Panc1 (cell line): ENCODE data around the gene RRP8. TPM values are rescaled to one million over a fixed set of nuclear protein-coding genes. Genes with fewer than 3 reads are reported as not detected.

Experiments
- ATAC-seq: fragments of 200-7000 bp; cut with Tn5 transposase; 2 replicates; pipeline ENCODE4 v1.9.1; 2020; ENCODE audit warnings: mild to moderate bottlenecking, moderate library complexity
- BruUV-seq: library from RNA; stranded (reverse); fragments of 400-500 nt; replicated peaks from 2 replicates; lab custom pipeline; 2021; lab: Mats Ljungman, UMichigan
- CTCF ChIA-PET: fragments of 300-600 bp; sonication (Branson Sonifier 250); formaldehyde crosslinking; loops from one replicate; lab custom pipeline; 2022; ENCODE audit warnings: antibody characterized with exemption; lab: Charles Lee
- POLR2A ChIA-PET: fragments of 300-600 bp; sonication (Branson Sonifier 250); formaldehyde crosslinking; loops from one replicate; lab custom pipeline; 2022; ENCODE audit warnings: antibody characterized with exemption; lab: Charles Lee
- DNase-seq: peaks from one replicate; pipeline ENCODE4 v3.0.0-alpha.2; 2010; ENCODE audit warnings: low read depth, low spot score
- H3K27ac ChIP-seq: 2 replicates; pipeline ENCODE4 v1.5.1; 2011; ENCODE audit warnings: mild to moderate bottlenecking, low read length, inconsistent platforms
- H3K27me3 ChIP-seq: fragments of 200-500 bp; sonication (Bioruptor generic); 2 replicates; pipeline ENCODE4 v1.6.0; 2014; ENCODE audit warnings: low read length, inconsistent platforms; ENCODE audit not compliant: control insufficient read depth, insufficient read depth
- H3K36me3 ChIP-seq: fragments of 200-500 bp; sonication (Bioruptor generic); 2 replicates; pipeline ENCODE4 v1.5.1; 2014; ENCODE audit warnings: inconsistent platforms, mild to moderate bottlenecking, low read length, moderate library complexity; ENCODE audit not compliant: control insufficient read depth, insufficient read depth
- H3K4me1 ChIP-seq: 2 replicates; pipeline ENCODE4 v1.5.1; 2011; ENCODE audit warnings: inconsistent platforms, mild to moderate bottlenecking, low read length, moderate library complexity; ENCODE audit not compliant: control insufficient read depth, insufficient read depth
- H3K4me3 ChIP-seq, 2 experiments: 2 replicates each; pipeline ENCODE4 v1.5.1; 2011 to 2012; ENCODE audit warnings: low read depth in 2 of 2, low read length in 2 of 2, mild to moderate bottlenecking in 2 of 2, inconsistent platforms in 1 of 2, moderate library complexity in 1 of 2
- H3K9me3 ChIP-seq: fragments of 200-500 bp; sonication (Bioruptor generic); 2 replicates; pipeline ENCODE4 v1.5.1; 2014; ENCODE audit warnings: low read depth, mild to moderate bottlenecking, inconsistent platforms, low read length, moderate library complexity; ENCODE audit not compliant: control insufficient read depth, insufficient read depth
- POLR2AphosphoS5 ChIP-seq: IDR thresholded peaks from 2 replicates; pipeline ENCODE4 v1.6.1; 2012; ENCODE audit warnings: mild to moderate bottlenecking, low read depth, low read length, moderate library complexity
- SIN3A ChIP-seq: IDR thresholded peaks from 2 replicates; pipeline ENCODE4 v1.6.1; 2012; ENCODE audit warnings: low read depth, mild to moderate bottlenecking, low read length, moderate library complexity, borderline replicate concordance; ENCODE audit not compliant: insufficient read depth
- TCF7L2 ChIP-seq: IDR thresholded peaks from 2 replicates; pipeline ENCODE4 v1.6.1; 2011; ENCODE audit warnings: mild to moderate bottlenecking, low read depth, low read length, inconsistent platforms
- in situ Hi-C: cut with HindIII; loops from 2 replicates; pipeline ENCODE4 v1.10.0; 2016; ENCODE audit warnings: low sequenced_read_pairs, low pct_unique_long_range_greater_than_20kb
- intact Hi-C: fragments of 100-400 bp; cut with micrococcal nuclease; formaldehyde crosslinking; loops from one replicate; pipeline ENCODE4 v1.10.0; 2022; ENCODE audit not compliant: unreplicated experiment
- total RNA-seq: library from RNA; stranded (reverse); gene quantifications from one replicate; pipeline ENCODE4 v1.2.1, GENCODE V29; 2021; ENCODE audit not compliant: unreplicated experiment
- TF ChIP-seq, protein P1 (sequence below), 2 experiments: IDR thresholded peaks; 2 replicates each; pipeline ENCODE4 v1.6.1; 2011 to 2012; ENCODE audit warnings: low read depth in 2 of 2, control low read depth in 1 of 2, low read length in 1 of 2, mild to moderate bottlenecking in 1 of 2, moderate library complexity in 1 of 2; ENCODE audit not compliant: insufficient read depth in 1 of 2
- TF ChIP-seq, protein P2 (sequence below): fragments of 450-650 bp; IDR thresholded peaks from 2 replicates; pipeline ENCODE4 v1.5.1; 2017; ENCODE audit warnings: mild to moderate bottlenecking

RRP8 gene
- total RNA-seq, 1 experiment from 2014 or later: 23.1 TPM

DNA sequence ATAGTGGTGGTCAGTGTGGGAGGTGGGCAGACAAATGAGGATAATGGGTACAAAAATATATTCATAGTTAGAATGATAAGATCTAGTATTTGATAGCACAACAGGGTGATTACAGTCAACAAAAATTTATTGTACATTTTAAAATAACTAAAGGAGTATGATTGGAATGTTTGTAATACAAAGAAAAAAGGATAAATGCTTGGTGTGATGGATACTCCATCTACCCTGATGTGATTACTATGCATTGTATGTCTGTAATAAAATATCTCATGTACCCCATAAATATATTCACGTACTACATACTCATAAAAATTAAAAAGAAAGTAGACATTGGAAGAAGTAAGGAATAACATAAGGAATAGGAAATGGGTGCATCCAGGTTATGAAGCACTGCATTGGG lies 15.4 kb downstream of the RRP8 start:
- H3K27ac ChIP-seq: no peak overlapping the region
- ATAC-seq (no peak), DNase-seq (no peak)
- H3K4me3 ChIP-seq: no peak overlapping the region
- BruUV-seq: no TSS peak
- peaks cover 3% of the 10 kb centered on the region; the same call in 1 of the 2 replicates for H3K36me3 ChIP-seq
- ChIA-PET CTCF (no interaction called here), POLR2A (interaction anchor here (1.0 kb wide), 1 partner anchor 17 kb away, joined by 3 read pairs; no protein-coding TSS in a partner anchor)
- intact Hi-C loops: no loop called here
- H3K4me1 ChIP-seq: no peaks in the 10 kb centered on the region
- in situ Hi-C loops: no loop called here
- TF ChIP-seq, protein P1, sequence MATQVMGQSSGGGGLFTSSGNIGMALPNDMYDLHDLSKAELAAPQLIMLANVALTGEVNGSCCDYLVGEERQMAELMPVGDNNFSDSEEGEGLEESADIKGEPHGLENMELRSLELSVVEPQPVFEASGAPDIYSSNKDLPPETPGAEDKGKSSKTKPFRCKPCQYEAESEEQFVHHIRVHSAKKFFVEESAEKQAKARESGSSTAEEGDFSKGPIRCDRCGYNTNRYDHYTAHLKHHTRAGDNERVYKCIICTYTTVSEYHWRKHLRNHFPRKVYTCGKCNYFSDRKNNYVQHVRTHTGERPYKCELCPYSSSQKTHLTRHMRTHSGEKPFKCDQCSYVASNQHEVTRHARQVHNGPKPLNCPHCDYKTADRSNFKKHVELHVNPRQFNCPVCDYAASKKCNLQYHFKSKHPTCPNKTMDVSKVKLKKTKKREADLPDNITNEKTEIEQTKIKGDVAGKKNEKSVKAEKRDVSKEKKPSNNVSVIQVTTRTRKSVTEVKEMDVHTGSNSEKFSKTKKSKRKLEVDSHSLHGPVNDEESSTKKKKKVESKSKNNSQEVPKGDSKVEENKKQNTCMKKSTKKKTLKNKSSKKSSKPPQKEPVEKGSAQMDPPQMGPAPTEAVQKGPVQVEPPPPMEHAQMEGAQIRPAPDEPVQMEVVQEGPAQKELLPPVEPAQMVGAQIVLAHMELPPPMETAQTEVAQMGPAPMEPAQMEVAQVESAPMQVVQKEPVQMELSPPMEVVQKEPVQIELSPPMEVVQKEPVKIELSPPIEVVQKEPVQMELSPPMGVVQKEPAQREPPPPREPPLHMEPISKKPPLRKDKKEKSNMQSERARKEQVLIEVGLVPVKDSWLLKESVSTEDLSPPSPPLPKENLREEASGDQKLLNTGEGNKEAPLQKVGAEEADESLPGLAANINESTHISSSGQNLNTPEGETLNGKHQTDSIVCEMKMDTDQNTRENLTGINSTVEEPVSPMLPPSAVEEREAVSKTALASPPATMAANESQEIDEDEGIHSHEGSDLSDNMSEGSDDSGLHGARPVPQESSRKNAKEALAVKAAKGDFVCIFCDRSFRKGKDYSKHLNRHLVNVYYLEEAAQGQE (IDR thresholded peaks at IDR 0.05; ENCODE audit: insufficient read depth in 1 of 2, low read depth in 2 of 2, low read length in 1 of 2): no peak
- TF ChIP-seq, protein P2, sequence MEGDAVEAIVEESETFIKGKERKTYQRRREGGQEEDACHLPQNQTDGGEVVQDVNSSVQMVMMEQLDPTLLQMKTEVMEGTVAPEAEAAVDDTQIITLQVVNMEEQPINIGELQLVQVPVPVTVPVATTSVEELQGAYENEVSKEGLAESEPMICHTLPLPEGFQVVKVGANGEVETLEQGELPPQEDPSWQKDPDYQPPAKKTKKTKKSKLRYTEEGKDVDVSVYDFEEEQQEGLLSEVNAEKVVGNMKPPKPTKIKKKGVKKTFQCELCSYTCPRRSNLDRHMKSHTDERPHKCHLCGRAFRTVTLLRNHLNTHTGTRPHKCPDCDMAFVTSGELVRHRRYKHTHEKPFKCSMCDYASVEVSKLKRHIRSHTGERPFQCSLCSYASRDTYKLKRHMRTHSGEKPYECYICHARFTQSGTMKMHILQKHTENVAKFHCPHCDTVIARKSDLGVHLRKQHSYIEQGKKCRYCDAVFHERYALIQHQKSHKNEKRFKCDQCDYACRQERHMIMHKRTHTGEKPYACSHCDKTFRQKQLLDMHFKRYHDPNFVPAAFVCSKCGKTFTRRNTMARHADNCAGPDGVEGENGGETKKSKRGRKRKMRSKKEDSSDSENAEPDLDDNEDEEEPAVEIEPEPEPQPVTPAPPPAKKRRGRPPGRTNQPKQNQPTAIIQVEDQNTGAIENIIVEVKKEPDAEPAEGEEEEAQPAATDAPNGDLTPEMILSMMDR: no peak
- TF ChIP-seq TCF7L2 (no peak), POLR2AphosphoS5 (no peak), SIN3A (no peak)
- H3K9me3 ChIP-seq: no peaks in the 10 kb centered on the region; the same call in 1 of the 2 replicates
- no peaks in the 10 kb centered on the region for H3K27me3 ChIP-seq

DNA sequence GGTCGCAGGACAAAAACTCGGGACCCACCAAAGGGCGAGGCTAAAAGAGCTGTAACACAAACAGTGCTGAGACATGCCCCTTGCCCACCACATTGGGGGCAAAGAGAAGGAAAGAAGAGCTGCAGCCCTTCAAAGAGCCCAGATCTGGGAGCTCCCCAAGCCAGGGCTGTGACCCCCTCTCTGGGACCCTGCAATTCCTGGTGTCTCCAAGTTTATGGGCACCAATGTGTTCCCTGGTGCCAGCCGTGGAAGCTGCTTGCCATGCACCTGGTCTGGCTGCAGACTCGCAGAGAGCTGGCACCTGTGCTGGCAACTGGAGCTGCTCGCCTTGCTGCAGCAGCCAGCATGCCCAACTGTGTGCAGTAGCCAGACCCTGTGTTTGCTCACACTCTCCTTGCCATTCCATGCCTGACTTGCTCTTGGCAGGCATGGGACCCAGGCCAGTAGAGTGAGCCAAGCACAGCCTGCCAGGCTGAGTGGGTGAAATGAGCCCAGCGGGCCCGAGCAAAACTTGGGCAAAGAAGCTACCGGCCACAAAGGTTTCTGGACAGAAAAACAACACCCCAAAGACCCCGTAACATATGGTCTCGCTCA lies 16.0 kb downstream of the RRP8 start:
- no peak for TF ChIP-seq POLR2AphosphoS5
- no peak for TF ChIP-seq TCF7L2
- TF ChIP-seq SIN3A: no peak
- TF ChIP-seq, protein P1 (IDR thresholded peaks at IDR 0.05; ENCODE audit: insufficient read depth in 1 of 2, low read depth in 2 of 2, low read length in 1 of 2): no peak
- TF ChIP-seq, protein P2: no peak
- BruUV-seq: no TSS peak
- no peaks in the 10 kb centered on the region; the same call in 1 of the 2 replicates for H3K9me3 ChIP-seq
- no peak overlapping the region for H3K4me3 ChIP-seq
- ChIA-PET POLR2A (interaction anchor here (0.6 to 1.0 kb wide), 2 partner anchors 9 to 17 kb away, joined by 3 read pairs; no protein-coding TSS in a partner anchor), CTCF (no interaction called here)
- H3K27me3 ChIP-seq: no peaks in the 10 kb centered on the region
- no peak for DNase-seq
- H3K27ac ChIP-seq: no peak overlapping the region
- ATAC-seq: peak; percentile 33; the same call in 1 of the 2 replicates
- H3K36me3 ChIP-seq: peaks cover 3% of the 10 kb centered on the region; the same call in 1 of the 2 replicates
- intact Hi-C loops (no loop called here), in situ Hi-C loops (no loop called here)
- no peaks in the 10 kb centered on the region for H3K4me1 ChIP-seq
